Activated naive CD8-positive, alpha-beta T cell (primary cell): ENCODE data around the gene MBNL3.
"Not testable (repeated sequence)": the region's sequence is repeated elsewhere in the genome, so short reads cannot be mapped to it uniquely, and the experiment has no call there.

Experiments used
- H3K27ac Mint-ChIP-seq: one replicate; pipeline ENCODE4 v1.8.0; 2021; ENCODE audit warnings: mixed read lengths
- H3K27me3 Mint-ChIP-seq: one replicate; pipeline ENCODE4 v1.8.0; 2021; ENCODE audit warnings: mixed read lengths
- H3K36me3 Mint-ChIP-seq: one replicate; pipeline ENCODE4 v1.8.0; 2021; ENCODE audit warnings: mixed read lengths
- H3K4me1 Mint-ChIP-seq: one replicate; pipeline ENCODE4 v1.8.0; 2021; ENCODE audit warnings: low read depth, mixed read lengths
- H3K4me3 Mint-ChIP-seq: one replicate; pipeline ENCODE4 v1.8.0; 2021; ENCODE audit warnings: mild to moderate bottlenecking, mixed read lengths
- H3K9me3 Mint-ChIP-seq: one replicate; pipeline ENCODE4 v1.8.0; 2021; ENCODE audit warnings: low read depth, mixed read lengths

Gene MBNL3

GRCh38 chrX:132331000-132331399, 157.8 kb downstream of the MBNL3 start:
- Mint-ChIP-seq H3K36me3 (peaks cover 7% of the 10 kb centered on the region), H3K4me1 (no peaks in the 10 kb centered on the region), H3K9me3 (no peaks in the 10 kb centered on the region), H3K27ac (no peak overlapping the region), H3K4me3 (no peak overlapping the region), H3K27me3 (no peaks in the 10 kb centered on the region)

- no peak overlapping the region for H3K27ac Mint-ChIP-seq
- H3K36me3 Mint-ChIP-seq = peaks cover 7% of the 10 kb centered on the region
- no peak overlapping the region for H3K4me3 Mint-ChIP-seq
- no peaks in the 10 kb centered on the region for H3K27me3 Mint-ChIP-seq
- H3K4me1 Mint-ChIP-seq = no peaks in the 10 kb centered on the region
- no peaks in the 10 kb centered on the region for H3K9me3 Mint-ChIP-seq
Measured at GRCh38 chrX:132330156-132330729, 158.6 kb downstream of the MBNL3 start.

- not testable (repeated sequence) for H3K9me3 Mint-ChIP-seq, H3K4me1 Mint-ChIP-seq, H3K27me3 Mint-ChIP-seq, H3K4me3 Mint-ChIP-seq, H3K27ac Mint-ChIP-seq
- peaks cover 12% of the 10 kb centered on the region for H3K36me3 Mint-ChIP-seq
Measured at GRCh38 chrX:132326960-132327359, 161.9 kb downstream of the MBNL3 start.
